Middle frontal gyrus (tissue), 1 donor: ENCODE results near the gene KLF13.

Source experiments
- DNase-seq: peaks from one replicate; pipeline ENCODE4 v3.0.0-alpha.2; 2015; ENCODE audit warnings: low spot score; ENCODE audit errors: extremely low spot score

The KLF13 gene

DNA sequence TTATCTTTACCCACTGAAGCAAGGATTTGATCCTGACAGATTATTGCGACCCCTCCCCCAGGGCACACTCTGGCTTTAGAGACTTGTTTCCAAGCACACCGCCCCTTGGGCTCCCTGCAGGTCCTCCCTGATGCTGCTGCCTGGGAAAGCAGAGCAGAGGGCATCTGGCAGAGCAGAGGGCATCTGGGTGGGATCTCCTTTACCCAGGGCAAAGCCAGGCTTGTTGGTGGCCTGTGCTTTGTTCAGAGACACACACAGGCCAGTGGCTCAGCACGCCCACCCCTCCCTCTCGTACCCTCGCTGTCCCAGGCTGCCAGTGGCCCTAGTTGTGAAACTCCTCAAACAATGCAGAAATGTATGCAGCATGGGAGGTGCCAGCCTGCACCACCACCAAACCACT lies 4.8 kb downstream of the KLF13 start:
- DNase-seq: no peak

DNA sequence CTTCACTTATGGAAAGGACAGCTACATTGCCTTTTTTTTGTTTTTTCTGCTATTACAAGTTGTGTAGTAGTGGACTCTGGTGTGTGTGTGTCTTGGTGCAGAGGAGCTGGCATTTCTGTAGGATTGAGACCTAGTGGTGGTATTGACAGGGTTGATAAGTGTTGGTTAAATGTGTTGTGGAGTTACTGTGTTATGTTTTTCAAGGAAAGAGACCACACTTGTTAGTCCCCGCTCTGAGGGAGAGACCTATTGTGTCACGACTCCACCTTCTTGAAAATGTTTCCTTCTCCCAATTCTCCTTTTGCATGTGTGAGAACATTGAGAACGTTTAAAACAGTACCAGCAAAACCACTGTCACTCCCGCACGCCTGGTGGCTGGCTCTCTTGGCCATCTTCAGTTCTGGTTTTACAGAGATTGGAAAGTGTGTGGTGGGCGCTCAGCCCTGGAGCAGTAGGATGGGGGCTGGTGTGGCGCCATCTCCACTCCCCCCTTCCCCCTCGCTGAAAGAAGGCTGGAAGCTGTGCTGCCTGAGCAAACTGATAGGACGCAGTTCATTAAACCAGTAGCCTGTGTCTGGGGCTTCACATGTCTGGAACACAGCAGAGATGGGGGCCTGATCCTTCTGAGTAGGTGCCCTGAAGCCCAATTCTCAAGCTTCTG lies 5.5 kb downstream of the KLF13 start:
- no peak for DNase-seq

DNA sequence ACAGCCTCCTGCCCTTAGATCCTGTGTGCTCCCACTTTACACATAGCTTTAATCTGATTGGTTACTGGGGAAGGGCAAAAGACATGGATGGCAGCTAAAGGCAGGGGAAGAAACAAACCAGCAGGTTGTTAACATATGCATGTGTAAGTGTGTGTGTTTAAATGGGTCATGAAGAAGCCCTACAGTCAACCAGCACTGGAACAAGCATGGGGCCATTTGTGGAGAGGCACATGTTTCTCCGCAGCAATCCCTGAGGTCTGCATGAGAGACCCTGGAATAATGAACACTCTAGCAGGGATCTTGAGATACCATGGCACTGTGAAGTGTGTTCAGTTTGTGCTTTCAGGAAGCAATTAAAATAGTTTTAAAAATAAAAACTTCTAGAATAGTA lies 6.0 kb downstream of the KLF13 start:
- DNase-seq: no peak

DNA sequence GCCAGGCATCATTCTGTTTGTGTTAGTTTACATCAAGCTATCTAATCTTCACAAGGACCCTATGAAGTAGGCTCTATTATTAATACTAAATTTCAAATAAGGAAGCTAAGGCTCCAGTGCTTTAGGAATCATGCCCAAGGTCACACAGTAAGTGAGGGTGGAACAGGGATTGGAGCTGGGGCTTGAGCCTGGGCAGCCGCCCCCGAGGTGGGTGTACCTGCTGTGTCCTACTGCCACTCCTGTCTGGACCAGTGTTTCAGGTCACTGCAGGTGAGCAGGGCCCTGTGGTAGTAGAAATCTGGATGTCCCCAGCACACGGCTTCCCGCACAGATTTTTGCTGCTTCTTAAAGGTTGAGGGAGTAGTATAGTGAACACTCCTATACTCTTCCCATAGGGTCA lies 6.5 kb downstream of the KLF13 start:
- no peak for DNase-seq

DNA sequence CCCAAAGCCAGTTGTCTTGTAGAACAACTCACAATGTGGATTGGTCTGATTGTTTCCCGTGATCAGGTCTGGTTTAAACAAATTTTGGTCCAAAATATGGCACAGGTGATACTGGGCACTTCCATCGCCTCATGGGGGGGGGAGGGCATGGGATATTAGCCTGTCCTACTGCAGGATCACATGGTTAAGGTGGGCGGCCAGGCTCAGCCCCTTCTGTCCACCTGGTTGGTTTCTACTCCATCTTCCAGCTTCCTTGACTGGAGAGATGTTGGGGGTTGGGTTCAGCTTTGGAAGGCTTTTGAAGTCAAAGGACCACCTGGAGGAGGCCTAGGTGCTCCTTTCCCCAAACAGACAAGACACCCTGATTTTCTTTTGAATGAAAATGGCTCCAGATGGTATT lies 7.2 kb downstream of the KLF13 start:
- no peak for DNase-seq

DNA sequence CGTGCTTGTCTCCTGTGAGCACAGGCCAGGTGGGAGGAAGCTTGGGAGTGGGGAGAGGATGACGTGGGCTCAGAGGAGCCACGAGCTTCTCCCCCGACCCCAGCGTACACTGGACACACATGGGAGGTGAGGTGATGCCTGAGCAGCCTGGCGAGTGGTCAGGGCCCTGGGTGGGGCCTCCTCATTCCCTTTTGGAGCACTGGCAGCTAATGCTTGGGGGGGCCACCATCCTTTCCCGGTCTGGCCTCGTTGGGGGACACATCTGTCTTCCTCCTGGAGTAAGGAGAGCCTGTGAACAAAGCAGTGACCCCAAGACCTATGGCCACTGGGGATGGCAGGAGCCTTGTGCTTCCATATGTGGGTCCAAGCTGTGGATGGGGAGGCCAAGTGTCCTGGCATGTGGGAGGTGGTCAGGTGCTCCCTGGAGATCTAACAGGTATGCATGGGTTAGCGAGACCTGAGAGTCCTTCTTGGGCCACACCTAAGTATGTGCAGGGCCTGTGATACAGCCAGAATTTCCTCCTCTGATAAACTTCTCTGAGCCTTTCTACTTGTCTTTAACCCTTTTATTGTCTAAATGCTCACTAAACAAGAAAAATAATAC lies 9.5 kb downstream of the KLF13 start:
- no peak for DNase-seq

DNA sequence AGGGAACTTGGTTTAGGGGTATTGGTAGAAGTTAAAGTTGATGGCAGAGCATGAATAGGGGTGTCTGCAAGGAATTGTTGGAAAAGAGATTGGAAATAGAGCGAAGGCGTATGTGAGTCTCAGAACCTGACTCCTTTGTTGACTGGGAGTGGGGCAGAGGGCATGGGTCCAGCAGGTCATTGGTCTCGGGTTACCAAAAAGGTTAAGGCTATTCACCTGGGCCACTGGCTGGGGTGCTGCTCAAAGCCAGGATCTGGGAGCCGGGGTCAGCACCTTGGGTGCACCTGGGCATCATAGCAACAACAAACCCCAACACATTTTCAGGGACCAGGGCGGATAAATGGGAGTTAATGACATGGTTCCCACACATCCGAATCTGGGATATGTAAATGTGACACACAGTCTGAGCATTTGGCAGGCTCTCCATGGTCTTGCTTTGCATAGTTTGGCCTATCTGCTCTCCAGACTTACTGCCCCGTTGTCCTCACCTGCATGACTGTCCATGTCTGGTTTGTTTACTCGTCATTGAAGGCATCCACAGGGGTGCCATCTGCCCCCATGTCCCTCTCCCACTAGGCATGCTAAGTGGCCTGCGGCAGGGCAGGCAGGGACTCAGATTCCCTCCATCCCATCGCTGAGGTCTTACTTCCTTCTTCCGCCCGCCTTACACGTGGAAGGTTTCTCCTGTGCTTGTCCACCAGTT lies 10.1 kb downstream of the KLF13 start:
- no peak for DNase-seq

DNA sequence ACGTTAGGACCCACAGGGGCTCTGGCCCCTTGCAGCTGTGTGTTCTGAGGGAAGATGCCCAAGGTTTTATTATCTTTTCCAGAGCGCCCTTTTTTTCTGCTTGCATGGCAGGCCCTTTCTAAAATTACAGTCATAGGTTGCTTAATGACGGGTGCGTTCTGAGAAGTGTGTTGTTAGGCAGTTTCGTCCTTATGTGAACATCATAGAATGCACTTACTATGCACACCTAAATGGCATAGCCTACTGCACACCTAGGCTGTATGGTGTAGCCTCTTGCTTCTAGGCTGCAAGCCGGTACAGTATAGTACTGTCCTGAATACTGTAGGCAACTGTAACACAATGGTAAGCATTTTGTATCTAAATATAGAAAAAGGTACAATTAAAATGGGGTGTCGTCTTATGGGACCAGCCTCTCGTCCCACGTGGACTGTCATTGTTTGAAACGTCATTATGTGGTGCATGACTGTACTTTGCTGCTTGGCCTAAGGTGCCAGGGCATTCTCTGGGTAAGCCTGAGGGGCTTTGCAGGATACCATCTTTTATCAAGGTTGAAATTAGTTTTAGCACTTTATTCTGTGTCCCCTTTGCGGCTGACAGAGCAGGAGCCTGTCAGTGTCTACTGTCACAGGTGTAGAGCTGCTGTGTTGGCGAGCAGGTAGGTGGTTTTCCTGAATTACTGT lies 10.9 kb downstream of the KLF13 start:
- DNase-seq: no peak

DNA sequence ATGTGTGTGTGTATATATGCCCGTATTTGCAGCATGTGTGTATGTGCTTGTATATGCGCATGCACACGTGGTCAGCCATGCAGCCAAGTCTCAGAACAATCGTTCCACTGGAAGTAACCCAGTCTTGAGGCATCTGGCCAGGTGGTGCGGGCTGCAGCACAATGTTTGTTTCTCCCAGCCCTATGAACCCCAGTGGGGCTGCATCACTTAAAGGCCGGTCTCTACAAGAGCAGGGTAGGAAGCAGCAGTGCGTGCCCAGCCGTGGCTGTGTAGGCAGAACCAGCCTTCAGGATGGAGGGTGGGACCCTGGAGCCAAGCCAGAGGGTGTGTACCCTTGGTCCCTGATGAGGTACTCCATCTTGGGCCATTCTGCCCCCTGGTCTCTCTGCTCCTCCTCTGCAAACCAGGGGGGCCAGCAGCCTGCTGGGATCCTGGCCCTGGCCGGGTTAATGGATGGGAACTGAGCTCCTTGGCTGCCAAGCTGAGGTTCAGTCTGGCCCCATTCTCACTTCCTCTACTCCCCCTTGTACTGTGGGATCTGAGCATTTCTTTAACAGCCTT lies 11.8 kb downstream of the KLF13 start:
- DNase-seq: no peak

DNA sequence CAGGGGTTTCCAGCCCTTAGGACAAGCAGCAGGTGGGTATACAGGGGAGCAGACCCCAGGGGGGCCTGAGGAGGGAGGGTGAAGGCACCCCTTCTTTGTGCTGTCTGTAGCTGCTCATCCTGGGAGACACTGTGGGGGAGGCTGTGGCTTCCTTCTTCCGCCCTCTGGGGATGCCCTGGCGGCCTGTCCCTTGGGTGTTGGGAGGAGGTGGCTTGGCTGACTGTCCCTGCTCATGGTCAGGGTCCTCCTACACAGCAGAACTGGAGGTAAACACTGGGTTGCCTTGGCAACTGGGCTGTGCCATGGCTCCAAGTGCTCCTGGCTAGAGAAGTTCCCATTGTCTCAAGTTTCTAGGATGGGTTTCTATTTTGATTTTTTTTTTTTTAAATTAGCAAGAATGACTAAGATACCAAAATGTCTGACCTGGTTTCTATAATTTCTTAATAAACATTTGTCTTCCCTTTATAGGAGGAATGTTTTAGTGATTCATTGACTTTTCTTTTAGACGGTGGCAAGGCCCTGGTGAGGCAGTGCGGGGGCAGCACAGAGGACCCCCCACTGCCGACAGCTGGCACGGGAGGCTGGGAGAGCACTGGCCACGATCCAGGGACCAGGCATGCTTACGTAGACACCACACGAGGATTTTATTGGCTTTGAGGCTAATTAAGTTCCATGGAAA lies 12.4 kb downstream of the KLF13 start:
- no peak for DNase-seq

DNA sequence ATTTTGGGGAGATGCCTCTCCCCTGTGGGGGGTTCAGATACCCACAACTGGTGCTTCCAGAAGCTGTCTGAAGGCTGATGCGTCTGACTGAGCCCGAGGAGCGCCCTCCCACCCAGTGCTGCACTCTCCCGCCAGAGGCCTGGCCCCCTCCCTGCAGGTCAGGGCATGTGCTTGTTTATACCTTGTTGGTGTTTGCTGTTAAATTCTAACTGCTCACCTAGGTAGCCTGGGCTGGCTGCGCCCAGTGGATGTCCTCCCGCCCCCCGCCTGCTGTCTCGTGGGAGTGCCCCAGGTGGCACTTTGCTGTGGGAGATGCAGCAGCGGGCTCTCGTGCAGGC lies 12.9 kb downstream of the KLF13 start:
- no peak for DNase-seq

DNA sequence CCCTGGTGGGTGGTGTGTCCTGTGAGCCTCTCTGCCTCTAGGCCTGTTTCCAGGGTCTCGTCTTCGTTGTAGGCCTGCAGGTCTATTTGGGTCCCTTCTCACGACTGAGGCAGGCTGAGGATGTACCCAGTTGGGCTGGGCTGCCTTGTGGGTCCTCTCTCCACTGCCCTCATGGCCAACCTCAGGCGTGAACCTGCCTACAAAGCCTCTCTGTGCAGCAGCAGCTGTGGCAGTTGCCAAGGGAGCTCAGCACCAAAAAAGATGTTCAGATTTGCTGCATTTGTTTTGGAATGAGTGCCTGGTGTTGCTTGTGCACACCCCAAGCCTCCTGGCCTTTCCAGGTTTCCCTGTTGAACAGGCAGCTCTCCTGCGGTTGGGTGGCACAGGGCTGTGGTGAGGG lies 13.4 kb downstream of the KLF13 start:
- DNase-seq: no peak

DNA sequence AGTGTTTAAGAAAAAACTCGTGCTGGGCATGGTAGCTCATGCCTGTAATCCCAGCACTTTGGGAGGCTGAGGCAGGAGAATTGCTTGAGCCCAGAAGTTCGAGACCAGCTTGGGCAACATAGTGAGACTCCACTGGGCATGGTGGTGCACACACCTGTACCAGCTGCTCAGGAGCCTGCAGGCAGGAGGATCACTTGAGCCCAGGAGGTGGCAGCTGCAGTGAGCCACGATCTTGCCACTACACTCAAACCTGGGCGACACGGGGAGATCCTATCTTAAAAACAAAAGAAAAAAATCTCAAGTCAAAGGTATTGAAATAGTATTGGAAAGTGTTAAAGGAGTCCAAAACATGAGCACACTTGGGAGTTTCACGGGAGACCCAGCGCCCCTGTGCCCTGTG lies 14.0 kb downstream of the KLF13 start:
- DNase-seq: no peak

DNA sequence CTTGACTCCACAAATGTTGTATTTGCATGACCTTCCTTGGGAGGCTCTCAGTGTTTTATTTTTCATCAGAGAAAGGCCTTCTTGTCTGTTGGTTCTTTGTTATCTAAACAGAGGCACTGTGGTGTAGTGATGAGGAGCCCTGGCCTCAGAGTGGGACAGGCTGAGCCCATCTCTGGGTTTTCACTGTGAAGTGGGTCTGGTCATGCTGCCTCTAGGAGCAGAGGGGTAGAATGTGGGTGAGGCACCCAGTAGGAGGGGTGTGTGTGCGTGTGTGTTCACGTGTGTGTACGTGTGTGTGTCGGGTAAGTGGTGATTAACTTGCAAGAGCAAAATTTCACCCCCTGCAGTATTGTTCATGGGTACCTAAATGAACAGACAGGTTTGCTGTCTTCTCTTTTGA lies 14.4 kb downstream of the KLF13 start:
- no peak for DNase-seq

DNA sequence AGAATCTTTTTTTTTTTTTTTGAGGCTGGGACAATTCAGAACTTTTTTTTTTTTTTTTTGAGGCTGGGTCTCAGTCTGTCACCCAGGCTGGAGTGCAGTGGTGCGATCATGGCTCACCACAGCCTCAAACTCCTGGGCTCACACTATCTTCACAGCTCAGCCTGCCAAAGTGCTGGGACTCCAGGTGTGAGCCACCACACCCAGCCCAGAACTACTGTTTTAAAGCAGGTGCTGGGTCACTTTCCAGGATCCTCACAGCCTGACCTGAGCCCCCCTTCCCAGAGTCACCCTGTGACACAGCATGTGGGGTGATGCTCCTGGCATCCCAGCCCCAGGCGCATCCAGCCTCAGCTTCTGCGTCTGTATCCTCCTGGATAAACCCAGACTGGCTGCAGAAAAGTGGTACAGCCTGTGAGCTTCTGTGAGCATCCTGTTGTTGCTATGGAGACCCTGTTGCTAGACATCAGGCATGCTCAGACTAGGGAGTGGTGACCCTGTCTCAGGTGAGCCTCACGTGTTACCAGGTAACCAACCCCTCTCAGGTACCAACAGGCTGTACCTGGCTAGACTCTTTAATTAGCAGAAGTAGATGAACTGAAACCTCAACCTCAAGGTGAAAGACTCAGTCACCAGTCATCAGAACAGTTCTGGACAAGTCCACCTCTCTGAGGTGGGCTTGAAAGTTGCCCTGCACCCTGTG lies 15.0 kb downstream of the KLF13 start:
- no peak for DNase-seq

DNA sequence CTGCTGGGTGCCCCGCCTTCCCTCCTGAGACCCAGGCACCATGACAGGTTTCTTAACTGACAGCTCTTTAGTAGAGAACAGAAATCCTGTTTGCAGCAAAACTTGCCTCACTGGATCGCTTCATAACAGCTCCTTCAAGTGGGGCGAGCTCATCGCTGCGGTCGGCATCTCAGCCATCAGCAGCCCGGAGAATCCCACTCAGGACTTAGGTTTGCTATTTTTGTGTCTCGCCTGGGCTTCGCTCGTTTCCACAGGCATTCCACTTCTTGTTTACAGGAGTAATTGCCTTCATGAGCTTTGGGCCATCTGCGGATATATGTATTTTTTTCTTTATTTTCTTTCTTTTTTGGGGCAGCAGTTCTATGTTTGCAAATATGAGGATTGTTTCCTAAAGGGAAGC lies 15.7 kb downstream of the KLF13 start:
- no peak for DNase-seq

DNA sequence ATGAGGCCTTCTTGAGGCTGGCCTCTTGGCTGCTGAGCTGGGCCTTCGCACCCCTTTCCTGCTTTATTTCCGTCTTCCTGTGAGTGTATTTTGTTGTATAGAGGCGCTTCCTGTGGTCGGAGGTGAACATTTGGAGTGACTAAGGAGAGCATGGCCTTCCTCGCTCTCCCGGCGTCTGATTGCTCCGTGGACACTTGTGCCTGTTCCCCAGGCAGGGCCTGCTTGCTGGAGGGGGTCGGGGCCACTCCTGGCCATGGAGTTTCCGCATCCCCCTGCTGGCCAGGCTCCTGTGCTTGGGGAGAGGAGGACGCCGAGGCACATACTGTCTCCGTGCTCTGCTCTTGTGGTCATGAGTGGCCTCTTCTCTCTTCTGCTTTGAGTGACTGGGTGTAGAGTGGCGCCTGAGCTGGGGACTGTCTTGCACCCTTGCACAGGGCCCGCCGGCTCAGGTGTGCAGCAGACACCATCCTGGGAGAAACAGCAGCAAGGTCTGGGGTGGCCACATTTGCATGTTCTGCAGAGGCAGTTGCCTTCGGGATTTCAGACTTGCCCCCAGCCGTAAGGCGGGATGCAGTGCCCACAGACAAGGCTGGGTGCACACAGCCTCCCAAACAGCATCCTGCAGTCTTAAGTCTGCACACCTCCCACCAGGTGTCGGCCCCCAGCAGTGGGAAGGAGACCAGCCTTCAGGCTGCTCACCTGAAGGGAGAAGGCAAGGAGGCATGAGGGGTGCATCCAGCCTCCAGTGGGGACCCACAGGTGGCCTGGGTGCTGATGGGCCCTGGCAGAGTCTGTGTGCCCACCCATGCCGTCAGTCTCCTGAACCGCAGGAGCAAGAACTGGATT lies 16.4 kb downstream of the KLF13 start:
- DNase-seq: no peak

DNA sequence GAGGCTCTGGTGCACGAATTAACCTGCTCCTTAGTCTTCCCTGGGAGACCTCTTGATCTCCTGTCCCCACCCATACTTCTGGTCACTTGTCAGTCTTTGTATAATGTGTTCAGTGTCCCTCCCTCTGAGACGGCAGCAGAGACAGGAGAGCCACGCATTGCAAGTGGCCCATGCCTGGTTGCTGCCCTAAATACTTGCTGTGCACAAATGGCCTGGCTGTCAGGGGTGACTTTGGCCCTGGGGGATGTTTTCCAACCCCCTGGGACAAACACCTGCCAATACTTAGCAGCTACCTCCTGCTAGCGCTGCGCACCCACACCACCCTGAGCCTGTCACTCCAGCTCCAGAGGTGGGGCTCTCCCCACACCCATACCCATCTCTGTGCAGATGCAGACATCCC lies 17.2 kb downstream of the KLF13 start:
- DNase-seq: no peak

DNA sequence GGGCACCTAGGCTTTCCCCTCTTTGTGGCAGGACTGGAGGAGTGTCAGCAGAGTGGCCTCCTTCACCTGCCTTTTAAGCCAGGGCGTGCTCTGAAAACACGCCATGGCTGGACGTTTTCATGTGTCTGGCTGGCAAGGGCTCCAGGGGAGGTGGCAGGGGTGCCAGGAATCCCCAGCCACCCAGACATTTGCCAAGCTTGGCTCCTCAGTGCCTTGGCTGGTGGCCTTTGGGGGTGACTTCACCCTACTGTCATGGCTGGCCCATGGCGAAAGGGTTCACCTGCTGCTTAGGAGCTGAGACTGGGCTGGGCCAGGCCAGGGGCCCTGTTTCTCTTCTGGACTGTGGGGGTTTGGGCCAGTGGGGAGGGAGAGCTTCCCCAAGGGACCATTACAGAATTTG lies 17.6 kb downstream of the KLF13 start:
- no peak for DNase-seq
